LHCN-M2 (cell line): ENCODE measurements around the gene RABGGTA. TPM values are rescaled to one million over a fixed set of nuclear protein-coding genes. Genes with fewer than 3 reads are reported as not detected.

Experiments used
- DNase-seq: peaks from one replicate; pipeline ENCODE4 v3.0.0-alpha.2; 2012; ENCODE audit warnings: low read depth
- total RNA-seq: library from RNA; depleted of rRNA; stranded (reverse); fragments of >200 nt; gene quantifications from 2 replicates; pipeline ENCODE4 v1.2.3, GENCODE V29; 2014

RABGGTA gene
- total RNA-seq, 1 experiment from 2014 or later: 29.4 TPM

DNA sequence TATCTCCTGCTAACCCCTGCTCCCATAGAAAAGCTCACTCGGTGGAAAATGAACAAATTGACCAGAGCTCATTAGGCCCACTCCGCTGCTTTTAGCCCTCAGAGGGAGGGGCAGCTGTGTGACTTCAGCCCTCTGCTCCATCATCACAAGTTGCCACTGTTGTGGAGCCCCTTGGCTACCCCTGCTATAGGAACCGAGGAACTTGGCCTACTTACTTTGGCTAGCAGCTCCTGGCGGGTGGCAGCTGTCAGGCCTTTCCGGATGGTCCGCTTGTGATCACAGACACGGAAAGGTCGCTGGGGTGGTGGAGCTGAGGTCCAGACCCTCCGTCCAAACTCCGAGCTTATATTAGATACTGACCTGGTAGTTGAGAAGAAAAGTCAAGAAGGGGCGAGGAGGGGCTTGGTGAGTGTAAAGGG lies 35.8 kb upstream of the RABGGTA start:
- DNase-seq: no peak

DNA sequence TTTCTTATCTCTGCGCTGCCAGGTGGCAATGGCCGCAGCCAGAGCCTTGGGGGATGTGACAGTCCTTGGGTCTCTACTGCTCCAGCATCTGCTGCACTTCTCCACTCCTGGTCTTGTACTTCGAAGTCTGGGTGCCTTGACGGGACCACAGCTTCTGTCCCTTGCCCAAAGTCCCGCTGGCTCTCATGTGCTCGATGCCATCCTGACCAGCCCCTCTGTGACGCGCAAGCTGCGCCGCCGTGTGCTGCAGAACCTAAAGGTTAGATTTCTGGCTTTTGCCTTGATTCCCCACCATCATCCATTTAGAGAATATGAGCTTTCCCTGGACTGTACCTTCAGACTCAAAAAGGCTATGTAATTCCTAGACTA lies 32.6 kb upstream of the RABGGTA start:
- DNase-seq: no peak

DNA sequence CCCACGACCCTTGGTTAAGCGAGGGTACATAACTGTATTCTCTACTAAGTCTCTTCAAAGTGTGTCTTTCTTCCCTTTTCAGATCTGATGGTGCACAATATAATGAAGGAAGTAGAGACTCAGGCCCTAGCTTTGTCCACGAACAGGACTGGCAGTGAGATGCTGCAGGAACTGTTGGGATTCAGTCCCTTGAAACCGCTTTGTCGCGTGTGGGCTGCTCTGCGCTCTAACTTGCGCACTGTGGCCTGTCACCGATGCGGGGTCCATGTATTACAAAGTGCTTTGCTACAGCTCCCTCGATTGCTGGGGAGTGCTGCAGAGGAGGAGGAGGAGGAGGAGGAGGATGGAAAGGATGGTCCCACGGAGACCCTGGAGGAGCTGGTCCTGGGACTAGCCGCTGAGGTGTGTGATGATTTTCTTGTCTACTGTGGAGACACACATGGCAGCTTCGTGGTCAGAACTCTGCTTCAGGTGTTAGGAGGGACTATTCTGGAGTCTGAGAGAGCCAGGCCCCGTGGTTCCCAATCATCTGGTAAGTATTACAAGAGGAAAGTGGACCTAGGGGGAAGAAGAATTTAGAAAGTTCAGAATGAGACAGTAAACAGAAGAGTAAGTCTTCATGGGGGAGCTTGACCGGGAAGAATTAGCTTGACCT lies 29.1 kb upstream of the RABGGTA start:
- DNase-seq: no peak

DNA sequence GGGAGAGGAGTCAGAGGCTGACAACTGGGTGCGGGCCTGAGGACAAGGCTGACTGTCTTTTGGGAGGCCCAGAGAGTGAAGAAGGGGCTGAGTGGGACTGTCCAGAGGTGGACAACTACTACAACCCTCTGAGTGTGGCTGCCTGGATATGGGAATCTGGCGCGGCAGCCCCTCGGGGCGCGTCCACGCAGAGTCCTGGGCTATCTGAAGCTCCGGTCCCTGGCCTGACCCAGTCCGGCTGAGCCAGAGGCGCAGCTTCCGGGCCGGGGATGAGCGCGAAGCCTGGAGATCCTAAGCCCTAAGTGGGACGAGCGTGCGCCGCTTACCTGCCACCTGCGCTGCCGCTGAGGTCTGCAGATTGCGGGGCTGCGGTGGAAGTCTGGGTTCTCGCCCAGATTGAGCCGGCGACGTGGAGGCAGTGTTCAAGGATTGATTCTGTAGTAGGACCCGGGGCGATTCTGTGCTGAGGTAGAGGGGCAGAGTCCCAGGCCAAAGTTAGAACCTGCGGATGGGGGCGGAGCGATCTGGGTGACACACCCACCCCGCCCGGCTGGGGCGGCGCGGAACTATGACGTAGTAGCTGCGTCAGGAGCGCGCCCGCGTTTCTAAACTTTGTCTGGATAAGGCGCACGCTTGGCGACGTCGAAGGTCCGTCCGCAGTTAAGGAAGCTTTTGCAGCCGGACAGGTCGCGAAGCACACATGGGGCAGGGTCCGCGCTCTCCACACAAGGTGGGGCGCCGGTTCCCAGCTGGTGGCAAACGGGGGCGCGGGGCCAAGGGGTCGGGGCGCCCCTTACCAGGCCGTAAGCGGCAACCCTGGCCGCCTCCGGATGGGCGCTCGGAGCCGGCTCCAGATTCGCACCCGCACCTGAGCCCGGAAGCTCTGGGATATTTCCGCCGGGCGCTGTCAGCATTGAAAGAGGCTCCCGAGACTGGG lies 28.1 kb upstream of the RABGGTA start, which contains the start of the genes DHRS1 and NOP9:
Gene DHRS1 (minus strand): TSS at position 526 of the 937 bp plus-strand sequence. CDS start 674 bp downstream, outside the sequence.
Gene NOP9 (plus strand): TSS at position 596 of the 937 bp plus-strand sequence. CDS start 105 bp downstream, at position 701.
- peak; percentile 83 for DNase-seq

DNA sequence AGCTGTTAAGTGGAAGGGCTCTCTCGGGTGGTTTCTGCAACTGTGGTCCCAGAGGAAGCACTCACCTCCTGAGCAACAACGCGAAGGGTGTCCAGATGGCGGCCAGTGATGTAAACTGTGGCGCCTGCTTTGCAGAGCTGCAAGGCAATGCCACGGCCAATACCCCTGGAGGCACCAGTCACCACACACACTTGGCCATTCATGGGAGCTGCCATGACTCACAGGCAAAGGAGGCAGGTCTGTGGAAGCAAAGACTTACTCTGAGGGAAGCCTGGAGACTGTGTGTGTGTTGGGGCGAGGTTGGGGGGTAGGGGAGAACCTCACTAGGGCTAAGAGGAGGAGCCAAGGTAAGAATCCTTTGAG lies 27.5 kb upstream of the RABGGTA start:
- DNase-seq: peak; percentile 72

DNA sequence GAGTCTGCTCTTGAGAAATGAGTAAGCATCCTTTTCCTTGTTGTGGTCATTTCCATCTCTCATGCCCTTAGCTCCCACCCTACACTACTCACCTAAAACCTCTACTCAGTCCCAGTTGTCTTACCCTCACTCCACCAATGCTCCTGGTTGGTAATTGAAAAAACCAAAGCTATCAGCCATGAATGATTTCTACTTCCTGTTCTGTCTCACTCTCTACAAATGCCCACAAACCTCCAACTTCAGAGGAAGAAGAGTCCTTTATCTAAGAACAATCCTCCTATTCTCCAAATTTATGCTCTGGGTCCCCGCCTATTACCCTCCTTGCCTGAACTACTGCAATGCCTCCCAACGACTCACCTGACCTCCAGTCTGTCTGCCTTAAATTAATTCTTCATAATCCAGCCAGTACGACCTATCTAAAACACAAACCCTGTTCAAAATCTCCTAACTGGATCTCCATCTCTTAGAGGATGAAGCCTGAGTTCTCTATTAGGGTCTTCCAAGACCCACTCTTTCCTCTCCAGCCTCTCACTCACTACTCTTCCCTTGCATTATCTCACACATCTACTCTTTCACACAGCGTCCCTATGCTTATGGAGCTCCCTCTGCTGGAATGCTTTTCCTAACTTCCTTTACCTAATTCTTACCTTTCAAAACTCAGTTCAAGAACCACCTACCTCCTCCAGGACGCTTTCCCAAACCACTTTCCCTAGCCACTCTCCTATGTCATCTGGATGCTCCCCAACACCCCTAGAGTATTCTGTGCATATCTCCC lies 26.0 kb upstream of the RABGGTA start:
- no peak for DNase-seq

DNA sequence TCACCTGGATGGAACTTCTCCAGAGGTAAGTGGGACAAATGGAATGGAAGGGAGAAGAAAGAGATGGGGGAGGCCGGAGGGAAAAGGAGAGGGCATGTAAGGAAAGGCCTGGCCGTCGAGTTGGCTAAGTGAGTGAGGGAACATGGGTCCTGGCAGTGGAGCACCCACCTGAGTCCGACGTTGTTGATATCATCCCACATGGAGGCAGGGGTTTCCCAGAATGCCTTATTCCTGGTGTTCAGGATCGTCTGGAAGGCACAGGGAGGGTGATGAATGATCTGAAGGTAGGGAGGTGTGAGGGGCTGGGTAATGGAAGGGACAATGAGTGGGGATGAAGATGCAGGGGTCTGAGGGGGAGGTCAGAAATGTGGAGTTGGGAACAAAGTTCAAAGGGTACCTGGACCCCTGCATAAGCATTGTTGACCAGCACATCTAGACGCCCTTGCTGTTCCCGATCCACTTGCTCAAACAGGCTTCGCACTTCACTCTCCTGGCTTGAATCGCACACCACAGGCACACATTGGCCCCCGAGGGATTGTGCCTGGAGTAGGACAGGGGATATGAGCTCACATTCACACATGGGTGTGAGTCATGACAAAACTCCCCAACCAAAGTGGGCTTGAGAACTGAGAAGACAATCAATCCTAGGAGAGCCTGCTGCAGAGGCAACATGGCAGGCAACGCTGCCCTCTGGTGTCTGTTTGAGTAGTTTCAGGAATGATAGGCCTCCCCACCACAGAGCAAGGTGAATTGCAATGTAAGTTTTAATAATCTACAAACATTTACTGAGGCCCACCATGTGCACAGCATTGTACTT lies 25.2 kb upstream of the RABGGTA start:
- peak; percentile 91 for DNase-seq

DNA sequence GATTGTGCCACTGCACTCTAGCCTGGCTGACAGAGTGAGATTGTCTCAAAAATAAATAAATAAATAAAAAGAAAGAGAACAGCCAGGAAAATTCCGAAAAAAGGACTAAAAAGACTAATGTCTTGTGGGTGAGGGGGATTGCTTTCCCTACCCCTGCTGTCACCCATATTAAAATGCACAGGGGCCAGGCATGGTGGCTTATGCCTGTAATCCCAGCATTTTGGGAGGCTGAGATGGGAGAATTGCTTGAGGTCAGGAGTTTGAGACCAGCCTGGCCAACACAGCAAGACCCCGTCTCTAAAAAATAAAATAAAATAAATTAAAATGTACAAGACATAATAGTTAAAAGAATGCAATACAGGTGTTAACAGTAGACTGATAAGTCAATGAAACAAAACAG lies 22.1 kb upstream of the RABGGTA start:
- no peak for DNase-seq

DNA sequence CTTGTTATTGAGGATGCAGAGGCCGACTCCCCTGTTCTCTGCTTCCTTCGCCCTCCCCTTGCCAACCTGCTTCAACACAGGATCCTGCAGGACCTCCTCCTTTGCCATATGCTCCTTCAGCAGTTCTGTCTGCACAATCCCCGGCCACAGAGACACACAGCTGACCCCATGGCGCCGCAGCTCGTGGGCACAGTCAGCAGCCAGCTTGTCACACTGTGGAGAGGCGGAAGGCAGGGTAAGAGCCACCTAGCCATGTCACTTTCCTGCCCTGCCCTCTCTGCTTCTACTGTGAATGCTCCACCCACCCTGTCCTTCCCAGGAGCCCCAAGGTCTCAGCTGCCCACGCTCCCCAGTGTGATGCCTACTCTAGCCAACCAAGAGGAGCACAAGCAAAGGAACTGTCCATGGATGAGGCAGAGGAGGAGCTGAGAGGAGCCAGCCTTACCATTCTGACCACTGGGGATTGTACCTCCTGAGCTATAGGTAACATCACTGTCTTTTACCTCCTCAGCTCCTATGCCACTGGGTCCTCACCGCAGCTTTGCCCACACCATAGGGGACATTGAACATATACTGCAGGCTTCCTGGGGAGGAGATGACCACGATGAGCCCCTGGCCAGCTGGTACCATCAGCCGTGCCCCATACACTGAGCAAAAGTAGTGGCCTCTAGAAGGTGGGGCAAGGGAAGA lies 20.9 kb upstream of the RABGGTA start:
- no peak for DNase-seq

DNA sequence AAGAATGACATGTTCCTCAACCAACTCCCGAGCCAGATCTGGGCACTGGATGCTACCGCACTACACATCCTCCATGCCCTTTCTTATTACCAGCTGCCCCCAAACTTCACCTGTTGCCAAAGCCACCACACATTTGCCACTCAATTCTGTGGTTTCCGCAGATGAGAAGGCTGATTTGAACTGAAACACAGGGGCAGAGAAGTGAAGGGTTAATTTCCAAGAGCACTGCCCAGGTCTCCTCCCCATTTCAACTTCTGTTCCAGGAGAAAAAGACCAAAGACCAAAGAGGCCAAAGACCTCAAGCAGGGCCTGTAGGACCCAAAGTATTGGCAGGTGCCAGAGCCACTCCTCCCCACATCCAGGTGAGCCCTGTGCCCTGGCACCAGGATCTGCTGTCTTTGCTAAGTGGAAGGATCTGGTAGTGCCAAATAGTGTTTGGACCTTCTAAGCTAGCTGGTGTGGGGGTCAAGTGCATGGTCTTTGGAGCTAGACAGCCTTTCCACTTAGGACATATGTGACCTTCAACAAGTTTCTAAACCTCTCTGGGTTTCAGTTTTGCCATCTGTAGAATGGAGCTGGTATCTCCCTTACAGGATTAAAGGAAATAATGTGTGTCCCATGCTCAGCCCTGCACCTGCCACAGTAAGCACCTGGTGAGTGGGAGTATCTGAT lies 20.2 kb upstream of the RABGGTA start:
- DNase-seq: no peak

DNA sequence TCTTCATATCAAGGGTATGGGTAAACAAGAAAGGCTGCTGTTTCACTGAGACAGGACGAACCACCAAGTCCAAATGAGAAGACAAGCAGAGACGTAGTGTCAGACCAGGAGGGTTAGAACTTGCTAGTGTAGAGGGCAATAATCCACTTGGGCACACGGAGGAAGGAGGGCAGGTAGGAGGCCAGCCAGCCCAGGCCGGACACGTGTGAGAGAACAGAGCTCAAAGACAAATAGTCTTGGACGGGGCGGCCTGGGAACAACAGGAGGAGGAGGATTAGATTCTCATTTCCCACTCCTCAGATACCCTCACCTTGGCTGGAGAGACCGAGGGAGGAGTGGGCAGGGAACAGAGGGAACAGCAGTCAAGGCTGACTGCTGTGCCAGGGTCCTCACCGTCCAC lies 19.3 kb upstream of the RABGGTA start:
- DNase-seq: no peak

DNA sequence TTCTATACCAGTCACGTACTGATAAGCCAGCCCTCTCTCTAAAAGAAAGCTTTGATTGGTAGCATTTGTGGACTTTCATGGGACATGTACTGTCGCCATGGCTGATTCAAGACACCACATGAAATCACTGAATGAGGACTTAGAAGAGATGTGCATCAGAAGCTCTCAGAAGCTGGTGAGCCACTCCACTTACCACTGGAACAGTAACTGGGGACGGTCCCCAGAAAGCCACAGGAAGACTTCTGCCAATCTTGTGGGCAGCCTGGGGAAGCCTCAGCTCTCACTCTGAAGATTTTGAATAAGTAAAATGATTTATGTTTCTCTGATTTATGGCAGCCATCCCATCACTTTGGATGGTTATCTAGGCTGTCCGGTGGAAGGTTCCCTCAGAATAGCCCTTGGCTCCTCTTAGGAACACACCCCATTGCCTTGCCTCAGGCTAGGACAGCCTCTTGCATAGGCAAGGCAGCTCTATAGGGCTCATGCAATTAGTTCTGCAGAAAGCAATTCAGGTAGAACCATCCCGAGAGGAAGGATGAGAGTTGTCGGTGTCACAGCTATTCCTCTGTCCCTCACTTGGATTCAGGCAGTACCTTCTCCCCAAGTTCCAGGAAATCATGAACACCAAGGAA lies 18.4 kb upstream of the RABGGTA start:
- no peak for DNase-seq

DNA sequence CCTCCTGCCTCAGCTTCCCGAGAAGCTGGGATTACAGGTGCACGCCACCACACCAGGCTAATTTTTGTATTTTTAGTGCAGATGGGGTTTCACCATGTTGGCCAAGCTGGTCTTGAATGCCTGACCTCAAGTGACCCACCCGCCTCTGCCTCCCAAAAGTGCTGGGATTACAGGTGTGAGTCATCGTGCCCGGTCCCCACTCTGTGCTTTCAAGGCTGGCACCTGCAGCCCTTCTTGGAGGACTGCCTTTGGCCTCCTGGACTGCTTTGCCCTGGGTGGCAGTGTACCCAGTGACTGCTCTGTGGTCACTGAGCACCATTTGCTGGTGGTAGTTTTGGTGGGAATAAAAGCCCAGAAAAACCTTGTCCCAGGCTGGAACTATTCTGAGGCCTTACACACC lies 15.6 kb upstream of the RABGGTA start:
- DNase-seq: no peak

DNA sequence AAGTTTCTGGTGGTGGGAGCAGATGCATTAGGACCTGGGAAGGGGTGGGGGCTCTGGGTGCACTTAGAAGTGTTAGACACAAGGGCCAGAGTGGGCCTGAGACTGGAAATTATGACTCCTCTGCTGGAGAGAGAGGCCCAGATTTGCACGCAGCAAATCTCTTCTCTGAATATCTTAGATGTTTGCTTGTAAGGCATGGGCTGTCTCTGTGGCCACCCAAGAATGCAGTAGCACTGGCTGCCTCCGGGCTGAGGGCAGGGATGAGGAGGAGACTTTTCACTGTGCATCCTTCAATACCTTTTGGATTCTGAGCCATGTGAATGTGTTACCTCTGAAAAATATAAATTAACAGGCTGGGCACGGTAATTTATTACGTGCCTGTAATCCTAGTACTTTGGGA lies 14.0 kb upstream of the RABGGTA start:
- DNase-seq: no peak

DNA sequence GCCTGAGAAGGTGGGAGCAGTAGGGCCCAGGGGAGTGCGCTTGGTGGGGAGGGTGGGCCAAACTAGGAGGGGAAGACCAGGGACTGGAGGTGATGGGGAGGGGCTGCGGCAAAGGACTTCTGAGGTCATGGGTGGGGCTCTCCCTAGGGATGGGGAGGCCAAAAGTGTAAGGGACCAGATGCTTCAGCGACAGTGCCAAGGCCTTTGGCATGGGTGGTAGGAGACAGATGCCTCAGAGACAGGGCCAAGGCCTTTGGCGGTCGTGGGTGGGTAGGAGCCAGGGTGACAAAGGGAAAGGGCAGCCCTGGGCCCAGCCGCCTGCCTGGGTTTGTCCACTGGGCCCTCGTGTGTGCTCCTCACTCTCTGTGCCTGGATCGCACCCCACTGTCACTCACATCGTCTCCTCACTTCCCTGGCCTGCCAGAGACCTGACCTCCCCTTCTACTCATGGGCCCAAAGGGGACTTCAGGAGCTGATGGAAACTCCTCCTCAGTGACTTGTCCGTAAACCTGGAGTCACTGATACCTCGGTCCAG lies 13.2 kb upstream of the RABGGTA start:
- DNase-seq: no peak

DNA sequence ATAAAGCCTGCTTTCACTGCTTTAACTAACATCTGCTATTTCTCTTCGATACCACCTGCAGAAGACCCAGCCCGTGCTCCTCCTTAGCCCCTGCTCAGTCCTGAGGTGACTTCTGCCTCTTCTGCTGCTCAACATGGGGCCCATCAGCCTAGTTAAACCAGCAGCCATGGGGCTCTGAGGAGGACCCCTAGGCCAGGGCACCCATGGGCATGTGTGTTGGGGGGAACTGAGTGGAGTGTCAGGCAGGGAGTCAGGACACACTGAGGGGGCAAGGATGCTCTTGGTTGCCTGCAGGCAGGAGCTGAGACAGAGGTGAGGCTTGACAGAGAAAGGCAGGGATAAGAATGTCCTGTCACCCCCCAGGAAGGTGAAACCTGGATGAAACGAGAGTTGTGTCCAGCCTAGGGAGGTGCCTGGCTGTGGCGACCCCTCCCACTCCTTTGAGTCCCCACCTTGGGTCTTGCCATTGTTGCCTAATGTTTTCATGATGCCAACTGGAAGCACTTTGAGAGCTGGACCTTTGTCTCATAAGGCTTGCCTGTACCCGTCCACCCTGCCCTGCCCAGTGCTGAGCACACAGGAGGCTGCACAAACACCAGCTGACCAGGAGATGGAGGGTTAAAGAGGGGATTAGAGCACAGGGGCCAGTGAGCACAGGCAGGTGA lies 12.5 kb upstream of the RABGGTA start:
- no peak for DNase-seq

DNA sequence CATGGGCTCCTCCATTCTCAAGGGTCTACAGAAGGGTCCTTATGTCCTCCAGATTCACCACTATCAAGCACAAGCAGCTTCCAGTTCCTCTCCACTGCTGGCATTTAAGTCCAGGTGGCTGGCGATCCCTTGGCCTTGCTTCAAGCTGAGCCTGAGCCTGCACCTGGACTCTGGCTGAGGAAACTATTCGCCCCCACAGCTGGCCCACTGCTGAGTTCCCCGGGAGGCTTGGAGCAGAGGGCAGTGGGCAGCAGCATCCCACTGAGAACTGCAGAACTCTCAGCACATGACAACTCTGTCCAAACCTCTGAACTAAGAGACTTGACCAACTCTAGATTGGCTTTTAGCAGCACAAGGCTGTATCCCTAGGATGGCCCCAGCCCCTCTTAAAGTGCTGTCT lies 11.3 kb upstream of the RABGGTA start:
- no peak for DNase-seq

DNA sequence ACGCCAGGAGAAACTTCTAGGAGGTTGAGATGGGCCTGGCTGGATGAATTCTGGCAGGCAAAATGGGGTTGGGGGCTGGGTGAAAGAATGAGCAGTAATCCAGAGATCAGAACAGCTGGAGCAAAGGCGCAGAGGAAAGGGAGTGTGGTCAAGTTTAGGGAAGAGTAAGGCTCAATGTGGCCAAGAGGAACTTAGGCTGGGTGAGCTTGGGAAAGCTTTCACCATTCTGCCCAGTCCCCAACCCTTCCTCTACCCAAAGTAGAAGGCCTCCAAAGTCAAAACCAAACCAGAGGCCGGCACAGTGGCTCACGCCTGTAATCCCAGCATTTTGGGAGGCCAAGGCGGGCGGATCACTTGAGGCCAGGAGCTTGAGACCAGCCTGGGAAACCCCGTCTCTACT lies 10.2 kb upstream of the RABGGTA start:
- no peak for DNase-seq
